ENCODE results near the gene HOXD12.
A peak's percentile ranks its signal among the peaks of the same experiment; 100 is the strongest.

The HOXD12 gene

DNA sequence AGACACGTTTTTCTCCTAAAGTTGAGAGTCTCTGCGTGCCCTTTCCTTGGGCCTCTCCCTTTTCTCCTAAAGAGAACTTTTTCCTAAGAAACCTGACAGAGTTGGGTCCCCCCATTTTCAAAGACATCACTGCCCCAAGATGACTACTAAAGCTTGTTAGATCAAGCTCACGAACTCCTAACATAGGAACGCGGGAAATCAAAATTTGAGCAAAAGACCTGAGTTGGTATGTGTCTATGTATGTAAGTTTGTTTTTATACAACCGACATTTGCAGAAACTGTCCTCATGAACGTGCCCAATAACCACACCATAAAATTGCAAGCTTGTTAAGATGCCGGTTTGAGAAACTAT is 5.7 kb upstream of the HOXD12 start:
- DNase-seq: no peak

DNA sequence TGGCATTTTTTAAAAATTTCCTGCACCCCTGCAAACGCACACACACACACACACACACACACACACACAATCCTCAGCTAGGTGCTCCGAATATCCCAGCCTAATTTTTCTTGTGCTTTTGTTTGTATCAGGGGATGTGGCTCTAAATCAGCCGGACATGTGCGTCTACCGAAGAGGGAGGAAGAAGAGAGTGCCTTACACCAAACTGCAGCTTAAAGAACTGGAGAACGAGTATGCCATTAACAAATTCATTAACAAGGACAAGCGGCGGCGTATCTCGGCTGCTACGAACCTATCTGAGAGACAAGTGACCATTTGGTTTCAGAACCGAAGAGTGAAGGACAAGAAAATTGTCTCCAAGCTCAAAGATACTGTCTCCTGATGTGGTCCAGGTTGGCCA is 5.2 kb upstream of the HOXD12 start:
- DNase-seq: no peak

DNA sequence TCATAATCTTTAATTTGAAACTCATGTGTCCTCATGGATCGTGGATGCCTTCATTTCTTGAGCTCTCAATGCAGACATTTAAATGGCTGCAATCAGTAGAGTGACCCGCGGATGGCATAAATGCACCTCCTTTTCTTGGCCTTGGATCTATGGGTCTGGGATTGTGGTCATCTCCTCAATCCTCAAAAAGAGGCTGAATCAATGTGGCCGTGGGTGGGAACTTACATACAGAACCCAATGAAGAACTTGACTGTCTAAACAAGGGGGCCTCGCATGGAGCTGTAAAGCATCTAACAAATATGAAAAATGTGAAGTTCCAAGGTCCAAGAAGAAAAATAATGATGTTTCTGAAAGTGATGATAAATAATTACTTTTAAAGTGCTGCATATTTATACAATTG is 4.2 kb upstream of the HOXD12 start:
- no peak for DNase-seq

DNA sequence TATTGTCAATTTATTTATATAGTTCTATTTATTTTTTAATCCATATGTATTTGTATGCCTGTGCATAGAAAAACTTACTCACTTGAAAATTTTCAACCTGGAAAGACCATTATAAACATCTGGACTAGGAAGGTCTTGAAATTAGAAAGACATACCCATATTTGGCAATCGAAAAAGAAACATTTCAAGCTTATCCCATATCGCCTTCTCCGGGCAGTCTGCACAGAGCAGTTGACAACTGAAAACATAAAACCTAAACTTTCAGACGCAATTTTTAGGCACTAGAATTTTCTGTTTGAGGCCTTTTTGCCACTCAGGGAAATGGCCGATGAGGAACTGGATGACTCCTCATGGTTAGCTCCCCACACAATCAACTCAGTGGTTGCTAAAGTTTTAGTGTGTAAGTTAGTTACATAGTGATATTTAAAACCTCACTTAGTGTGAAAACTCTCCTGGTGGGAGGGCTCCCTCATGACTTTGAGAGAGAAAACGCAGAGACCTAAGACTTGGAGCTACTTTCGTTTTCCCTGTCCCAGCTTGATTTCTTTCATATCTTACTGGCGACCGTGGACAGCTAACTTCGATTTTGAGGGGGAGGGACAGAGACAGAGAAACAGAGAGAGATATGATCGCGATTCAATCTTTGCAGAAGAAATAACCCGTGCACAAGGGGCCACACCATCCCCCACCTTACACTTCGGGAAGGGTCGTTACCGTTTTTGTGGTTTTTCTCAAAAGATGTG is 3.2 kb upstream of the HOXD12 start:
- DNase-seq: no peak

DNA sequence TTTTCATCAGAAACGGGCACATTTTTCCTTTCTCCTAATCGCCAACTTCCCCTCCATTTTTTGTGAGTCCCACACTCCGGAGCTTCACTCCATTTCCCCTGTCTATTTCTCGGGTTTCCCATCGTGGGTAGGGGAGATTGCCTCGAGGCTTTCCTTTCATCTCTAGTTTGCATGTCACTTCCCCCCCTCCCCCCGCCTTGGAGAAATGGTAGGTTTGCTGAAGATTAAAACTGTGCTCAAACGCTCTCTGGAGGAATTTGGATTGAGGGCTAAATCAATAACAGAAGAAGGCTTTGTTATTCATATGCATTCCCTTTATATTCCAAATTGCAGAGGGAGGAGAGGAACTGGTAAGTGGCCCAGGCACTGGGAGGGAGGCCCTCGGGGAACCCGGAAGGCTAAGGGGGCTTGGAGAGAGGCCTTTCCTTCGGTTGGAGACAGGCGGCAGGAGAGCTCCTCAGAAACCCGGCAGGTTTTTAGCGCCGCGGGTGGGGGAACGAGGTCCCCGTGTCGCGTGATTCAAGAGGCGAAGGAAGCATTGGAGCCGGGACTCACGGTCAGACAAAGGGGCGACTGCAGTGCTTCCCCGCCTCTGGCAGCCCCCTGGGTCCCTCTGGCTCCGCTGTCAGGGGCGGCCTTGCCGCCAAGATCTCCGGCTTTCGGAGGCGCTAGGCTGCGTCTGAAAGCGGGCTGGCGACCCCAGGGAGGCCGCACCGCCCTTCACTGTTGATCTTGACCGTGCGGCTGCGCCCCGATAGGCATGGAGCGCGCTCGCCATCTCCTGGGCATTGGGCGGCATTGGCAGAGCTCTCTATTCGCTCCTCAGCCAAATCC is 2.4 kb upstream of the HOXD12 start:
- peak; percentile 84 for DNase-seq

DNA sequence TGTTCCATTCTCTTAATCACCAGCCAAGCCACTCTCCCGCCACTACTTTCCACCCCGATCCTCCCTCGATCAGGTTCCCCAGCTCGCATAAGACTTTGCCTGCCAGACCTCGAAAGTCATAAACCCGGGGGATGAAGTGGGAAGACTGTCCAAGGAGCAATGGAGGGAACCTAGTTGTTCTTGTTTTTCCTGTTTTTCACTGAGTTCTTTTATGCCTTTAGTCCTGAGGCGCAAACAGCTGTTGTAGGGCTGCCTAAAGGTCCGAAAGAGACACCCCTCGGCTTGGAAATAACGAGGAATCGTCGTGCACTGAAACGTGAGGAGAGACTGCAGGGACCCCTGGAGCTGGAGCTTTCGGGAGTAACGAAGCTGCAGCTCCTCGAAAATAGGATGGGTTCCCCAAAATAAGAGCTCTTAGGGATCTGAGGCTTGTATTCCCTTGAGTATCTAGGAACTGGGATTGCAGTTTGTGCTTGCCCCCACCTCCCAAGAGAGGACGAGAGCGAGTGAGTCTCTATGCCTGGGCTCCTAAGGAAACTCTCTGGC is 1.7 kb upstream of the HOXD12 start:
- DNase-seq: peak; percentile 28

DNA sequence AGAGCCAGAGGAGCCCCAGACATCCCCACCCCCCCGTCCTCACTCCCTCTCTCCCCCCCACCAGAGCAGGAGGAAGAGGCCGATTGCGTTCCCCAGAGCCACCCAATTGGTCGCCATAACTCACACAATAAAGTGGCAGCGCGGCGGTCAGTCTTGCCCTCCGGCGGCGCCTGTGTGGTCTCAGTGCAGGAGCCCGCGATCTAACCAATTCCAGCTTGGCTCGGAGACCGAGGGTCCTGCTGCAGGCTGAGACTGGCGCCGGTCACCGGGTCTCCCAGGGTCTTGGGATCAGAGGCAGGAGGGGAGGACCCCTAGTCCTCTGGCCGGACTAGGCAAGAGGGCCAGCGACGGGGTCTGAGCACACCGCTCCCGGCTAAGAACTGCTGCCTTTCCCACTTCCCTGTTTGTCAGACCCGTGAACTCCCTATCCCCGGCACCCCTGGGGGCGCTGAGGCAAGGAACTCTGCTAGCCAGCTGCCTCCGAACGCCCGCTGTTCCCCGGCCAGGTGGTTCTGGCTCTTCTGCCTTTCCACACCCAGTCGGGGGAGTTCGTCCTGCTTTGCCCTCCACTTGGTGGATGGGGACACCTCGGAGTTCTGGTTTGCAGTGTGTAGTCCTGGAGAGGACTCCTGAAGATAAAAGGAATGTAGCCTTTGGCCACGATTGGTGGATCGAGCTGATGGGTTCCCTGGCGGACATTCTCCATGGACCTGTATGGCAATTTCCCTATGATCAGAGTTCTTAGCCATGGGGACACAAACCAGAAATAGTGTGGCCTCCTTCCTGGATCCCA is 1.0 kb upstream of the HOXD12 start:
- DNase-seq: no peak

DNA sequence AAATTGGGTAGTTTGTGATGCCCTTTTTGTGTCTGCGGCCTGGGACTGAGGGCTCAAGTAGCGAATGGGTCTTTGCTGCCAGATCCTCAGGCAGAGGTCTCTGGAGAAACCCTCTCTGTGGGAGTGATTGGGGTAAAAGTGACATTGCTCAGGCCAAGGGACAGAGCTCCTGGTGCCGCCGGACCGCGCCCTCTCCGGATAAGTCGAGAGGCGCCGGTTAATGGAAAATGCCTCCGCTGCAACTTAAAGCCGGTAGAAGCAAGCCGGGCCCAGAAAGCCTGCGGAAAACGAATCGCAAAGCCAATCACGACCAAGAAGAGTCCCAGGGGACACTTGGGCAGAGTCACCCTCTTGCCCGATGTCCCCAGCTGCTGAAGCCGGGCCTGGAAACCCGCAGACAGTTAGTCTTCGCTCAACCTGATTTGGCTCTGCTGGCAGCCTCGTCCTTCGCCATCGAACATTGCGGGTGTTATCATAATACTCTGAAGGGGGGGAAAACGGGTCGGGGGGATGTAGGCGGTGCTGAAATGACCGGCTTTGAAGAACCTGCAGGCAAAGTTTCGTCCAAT is 352 bp upstream of the HOXD12 start:
- no peak for DNase-seq

DNA sequence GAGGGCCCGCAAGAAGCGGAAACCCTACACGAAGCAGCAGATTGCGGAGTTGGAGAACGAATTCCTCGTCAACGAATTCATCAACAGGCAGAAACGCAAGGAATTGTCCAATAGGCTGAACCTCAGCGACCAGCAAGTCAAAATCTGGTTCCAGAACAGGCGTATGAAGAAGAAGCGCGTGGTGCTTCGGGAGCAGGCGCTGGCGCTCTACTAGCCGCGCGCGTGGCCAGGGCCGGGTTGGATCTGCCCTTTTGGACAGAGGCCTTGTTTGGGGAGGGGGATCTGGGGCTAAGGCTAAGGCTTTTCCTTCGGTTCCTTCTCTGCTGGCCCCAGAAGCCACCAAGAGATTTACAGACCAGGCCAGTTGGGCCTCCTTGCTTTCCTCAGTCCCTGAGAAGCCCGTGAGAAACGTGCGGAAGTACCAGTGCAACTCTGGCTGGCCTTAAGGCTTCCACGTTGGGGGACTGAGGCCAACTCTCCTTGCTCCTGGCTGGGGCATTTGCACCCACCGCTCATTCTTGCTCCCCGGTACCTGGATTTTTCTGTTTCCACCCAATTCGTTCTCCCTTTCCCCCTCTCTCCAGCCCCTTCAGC is 1.0 kb downstream of the HOXD12 start:
- no peak for DNase-seq

DNA sequence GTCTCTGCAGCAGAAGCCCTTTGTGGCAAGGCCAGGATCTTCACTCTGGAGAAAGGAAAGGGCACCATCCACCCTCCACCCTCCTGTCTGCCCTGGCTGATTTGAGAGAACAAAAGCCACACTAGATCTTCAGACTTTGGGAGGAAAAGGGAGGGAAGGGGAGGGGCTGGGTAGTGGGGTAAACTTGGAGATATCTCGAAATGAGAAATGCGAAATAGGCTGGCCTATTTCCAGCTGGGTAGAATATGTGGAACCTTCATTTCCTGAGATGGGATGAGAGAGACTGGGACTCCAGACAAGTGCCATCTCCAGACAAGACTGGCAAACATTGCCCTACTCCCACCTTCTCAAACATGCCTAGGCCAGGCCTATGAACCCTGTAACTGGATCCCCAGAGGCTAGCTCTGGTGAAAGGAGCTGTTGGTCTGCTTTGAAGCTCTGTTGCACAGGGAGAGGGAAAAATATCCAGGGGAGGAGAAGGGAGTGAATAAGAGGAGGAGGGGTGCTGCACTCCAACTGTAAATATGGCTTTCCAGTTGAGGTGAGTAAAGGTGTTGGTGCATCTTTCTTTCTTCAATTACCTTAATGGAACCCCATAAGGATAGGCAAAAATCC is 1.7 kb downstream of the HOXD12 start:
- no peak for DNase-seq

DNA sequence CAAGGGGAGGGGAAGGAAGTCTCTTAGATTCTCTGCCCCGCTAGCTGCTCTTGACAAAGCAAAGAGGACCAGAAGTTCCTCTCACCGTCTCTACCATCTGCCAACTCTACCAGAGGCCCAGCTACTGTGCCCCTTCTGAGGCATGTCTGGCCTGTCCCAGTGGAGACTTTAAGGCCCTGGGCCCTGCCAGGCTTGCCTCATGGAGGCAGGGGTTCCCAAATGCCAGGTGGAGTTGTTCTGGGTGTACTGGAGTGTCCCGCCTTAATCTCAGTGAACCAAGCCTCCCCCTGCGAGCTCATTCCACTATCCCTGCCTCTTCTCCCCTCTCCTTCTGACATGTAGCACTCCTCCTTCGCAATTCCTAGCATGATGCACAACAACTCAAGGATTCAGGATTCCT is 2.2 kb downstream of the HOXD12 start:
- no peak for DNase-seq

DNA sequence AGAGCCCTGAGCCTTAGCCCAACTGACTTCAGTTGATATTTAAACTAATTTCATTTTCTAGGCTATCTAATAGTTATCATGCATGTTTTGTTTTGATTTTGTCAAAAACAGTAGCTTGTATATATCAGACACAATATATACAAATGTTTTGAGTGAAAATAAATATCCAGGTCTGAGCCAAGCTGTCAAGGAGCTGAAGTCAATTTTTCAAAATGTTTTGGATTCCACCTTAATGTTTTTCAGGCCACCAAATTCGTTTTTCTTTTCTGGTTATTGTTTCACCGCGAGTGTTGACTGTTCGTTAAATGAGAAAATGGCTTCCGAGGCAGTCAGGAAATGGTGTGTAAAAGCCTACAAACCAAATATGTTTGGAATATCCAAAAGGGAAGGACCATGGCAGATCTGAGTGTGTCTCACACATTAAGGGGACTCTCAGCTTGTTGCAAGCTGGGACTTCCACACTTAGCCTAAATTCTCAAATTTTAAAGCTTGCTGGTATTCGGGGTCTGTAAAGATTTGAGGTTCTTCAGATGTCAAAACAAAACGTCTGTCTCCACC is 2.8 kb downstream of the HOXD12 start:
- DNase-seq: no peak

DNA sequence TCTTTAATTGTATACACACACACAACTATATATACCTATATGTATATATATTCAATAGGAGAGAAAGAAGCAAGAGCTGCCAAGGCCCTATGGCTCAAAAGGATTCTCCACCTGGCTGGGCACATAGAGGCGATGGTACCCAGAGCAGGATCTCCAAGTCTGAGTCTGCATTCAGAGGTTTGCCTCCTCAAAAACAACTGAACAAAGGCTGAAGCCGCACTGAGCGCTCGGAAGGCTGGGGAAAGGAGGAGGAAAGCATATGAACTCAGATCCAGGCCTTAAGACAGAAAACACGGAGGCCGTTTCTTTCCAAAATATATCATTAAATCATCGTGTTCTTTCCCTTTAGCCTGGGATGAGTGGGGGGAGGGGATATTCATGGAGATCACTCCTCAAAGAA is 3.6 kb downstream of the HOXD12 start:
- DNase-seq: no peak

DNA sequence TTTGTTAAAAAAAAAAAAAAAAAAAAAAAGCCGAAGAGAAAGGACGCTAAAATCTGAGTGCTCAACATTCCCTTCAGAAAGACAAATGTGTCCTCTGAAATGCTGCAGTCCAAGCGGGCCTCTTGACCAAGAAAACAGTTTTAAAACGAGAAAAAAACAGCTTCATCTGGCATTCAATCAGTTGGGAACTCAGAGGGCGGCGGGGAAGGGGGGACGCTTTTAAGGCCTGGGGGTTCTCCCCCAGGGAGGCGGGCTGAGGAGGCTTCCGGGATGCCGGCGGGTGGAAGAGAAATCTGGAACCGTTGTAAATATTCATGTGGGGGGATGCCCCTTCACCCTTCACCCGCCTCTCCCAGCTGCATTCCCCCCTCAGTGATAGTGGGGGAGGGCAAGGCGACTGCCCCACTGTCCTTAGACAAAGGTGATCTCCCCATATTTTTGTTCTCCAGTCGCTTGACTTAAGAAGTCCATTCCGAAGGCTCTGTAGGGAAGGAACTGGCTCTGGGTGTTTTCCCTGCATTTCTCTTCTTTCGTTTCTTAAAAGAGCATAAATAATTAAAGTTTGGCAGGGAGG is 4.2 kb downstream of the HOXD12 start:
- DNase-seq: no peak

DNA sequence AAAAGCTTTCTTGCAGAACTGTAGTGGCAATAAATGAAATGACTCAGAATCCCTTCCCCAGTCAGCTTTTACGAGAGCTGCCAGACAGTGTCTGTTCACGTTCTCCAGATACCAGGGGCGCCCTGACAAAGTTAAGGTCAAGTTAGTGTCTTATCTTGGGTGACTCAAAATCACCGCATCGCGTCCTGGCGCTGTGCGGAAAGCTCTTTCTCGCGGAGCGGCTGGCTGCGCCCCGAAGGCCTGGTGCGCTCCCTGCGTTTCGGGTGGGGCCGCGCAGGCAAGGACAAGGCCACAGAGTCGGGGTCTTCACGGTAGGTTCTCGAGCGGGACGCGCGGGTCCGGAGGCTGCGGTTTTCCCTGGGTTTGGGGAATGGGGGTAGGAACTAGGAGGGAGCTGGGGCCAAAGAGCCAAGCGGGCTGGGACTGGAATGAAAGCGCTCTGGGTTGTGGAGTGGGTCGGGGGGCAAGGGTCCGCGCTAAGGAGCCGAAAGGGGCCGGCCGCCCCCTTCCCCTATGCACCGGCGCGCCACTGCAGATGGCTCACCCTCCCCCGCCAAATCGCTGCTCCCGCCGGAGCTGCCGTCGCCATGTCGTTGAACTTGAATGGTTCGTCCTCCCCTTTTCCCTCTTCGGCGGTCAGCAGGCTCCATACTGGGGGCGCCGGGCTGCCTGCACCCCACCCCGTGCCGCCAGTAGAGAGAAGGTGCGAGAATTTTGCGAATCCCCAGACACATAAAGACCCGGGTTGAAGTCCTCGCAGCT is 4.9 kb downstream of the HOXD12 start:
- DNase-seq: peak; percentile 22

DNA sequence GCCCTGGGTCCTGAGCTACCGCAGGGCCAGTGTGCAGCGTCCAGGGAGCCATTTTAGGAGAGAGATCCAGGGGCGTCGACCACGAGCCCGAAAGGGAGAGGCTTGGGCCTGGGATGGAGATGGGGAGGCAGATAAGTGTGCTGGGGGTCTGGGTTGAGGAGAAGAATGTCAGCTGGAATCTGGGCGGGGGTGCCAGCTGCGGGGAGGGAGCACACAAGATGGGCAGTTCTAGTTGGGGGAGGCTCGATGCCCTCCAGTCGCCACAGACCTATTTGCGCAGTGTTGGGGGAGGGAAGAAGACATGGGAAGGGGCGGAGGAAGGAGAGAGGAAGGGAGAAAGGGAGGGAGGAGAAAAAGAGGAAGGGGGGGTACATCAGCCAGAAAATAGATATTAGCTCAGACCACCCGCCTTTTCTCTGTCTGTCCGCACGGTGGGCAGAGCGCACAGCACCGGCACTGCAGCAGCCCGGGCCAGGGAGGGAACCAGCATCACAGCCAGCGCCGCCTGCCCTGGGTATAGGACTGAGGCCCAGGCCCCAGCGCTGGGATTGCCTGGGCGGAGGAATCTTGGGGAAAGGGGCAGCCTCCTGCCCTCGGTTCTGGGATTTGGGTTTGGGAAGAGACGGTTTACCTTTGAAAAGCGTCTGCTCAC is 5.6 kb downstream of the HOXD12 start:
- peak; percentile 35 for DNase-seq

DNA sequence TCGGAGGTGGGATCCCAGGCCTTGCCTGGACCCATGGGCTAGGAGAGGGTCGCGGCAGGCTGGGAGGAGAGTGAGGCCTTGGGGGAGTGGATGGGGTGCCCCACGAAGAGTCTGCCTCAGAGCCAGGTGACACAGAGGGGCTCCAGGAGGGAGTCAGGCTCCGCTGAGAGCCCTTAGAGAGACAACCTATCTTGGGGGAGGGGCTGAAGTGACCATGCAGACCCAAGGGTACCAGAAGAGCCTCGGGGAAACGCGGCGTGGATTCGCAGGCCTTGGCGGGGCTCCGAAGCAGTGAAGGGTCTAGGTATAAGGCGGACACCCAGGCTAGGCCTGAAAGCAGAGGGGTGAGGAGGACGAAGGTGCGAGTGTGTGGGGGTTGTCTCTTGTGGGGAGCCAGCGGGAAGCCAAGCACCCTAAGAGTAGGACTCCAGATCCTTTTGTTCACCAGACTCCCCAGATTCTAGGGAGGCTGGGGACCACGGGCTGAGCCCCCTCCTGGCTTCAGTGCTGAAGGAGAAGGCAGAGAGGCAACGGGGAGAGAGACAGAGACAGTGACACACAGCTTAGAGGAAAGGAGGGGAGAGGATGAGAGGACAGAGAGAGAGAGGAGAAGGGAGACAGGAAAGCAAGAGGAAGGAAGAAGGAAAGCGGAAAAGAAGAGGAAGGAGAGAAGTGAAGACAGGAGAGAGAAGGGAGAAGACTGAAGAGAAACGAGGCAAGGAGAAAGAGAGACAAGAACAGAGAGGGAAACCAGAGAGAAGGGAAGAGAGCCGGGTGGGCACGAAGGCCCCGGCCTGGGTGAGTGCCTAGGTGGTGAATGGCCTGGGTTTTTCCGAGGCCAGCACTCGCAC is 6.4 kb downstream of the HOXD12 start:
- DNase-seq: no peak

DNA sequence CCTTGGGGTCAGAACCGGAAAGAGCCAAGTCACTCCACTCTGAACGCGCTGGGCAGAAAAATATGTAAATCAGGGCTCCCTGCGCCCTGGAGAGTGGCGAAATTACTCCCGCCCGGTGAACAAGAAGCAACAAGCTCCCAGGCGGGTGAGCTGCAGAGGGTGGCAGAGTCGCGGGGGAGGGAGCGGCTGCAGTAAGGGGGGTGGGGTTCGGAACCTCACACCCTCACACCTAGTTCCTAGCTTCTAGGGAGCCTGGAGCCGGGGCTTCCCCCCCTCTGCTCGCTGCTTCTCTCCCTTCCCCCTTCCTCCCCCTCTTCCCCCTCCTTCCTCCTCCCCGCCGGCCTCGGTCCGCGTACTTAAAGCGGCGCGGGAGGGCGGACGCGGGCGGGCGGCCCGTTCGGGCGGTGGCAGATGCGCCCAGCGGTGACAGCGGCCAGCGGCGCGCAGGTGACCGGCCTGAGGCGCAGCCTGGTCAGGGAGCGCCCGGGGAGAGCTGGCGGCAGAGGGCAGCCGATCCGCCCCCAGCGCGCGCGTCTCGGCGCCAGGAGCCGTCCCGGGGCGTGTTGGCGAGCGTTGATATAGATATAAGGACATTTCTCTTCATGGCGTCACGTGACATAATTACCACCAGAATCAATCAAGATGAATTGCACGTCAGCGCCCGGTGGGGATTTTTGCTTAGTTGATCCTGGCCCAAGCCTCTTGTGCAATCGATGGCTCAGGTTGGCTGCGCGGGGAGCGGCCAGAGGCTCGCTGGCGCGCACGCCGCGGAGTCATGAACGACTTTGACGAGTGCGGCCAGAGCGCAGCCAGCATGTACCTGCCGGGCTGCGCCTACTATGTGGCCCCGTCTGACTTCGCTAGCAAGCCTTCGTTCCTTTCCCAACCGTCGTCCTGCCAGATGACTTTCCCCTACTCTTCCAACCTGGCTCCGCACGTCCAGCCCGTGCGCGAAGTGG is 7.3 kb downstream of the HOXD12 start, which contains the start of gene HOXD11:
Gene HOXD11 (plus strand): TSS at position 700 of the 959 bp plus-strand sequence. CDS start 76 bp downstream, at position 776.
- peak; percentile 75 for DNase-seq

All from NCI-H2227 treated with DMSO at 0.1 percent for 48 hours (cell line).